CD4-positive, alpha-beta T cell treated with Interleukin-4 for 4 hours (primary cell): ENCODE results near the gene STRN3.
"Not testable (repeated sequence)": the region's sequence is repeated elsewhere in the genome, so short reads cannot be mapped to it uniquely, and the experiment has no call there.

Source experiments
- DNase-seq: peaks from one replicate; pipeline ENCODE4 v3.0.0-alpha.2; 2020

The STRN3 gene

DNA sequence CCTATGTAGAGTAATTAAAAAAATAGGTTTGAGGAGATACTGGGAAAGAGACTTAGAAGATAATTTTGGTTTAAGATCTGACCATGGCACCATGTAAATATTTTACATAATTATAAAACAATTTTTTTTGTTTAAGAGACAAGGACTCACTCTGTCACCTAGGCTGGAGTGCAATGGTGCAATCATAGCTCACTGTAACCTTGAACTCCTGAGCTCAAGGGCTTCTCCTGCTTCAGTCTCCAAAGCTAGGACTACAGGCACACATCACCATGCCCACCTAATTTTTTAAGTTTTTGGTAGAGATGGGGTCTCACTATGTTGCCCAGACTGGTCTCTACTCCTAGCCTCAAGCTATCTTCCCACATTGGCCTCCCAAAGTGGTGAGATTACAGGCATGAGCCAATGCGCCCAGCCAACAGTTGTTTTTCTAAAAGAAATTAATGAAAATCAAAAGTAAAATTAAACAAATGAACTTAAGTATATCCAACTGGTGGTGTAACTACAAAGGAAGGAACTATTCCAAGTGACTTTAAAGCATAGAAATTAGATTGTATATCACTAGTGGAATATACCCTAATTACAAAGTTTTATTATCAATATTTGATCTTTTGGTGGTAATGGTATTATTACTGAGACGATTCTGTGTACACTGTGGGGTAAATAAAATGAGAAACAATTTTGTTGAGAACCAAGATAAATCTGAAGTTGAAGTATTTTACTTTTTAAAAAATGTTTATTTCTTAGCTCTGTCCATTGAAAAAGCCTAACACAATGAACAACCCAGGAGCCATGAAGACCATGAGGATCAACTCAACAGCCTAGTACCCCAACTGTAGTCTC, 122.7 kb downstream of the STRN3 start:
- DNase-seq: no peak

DNA sequence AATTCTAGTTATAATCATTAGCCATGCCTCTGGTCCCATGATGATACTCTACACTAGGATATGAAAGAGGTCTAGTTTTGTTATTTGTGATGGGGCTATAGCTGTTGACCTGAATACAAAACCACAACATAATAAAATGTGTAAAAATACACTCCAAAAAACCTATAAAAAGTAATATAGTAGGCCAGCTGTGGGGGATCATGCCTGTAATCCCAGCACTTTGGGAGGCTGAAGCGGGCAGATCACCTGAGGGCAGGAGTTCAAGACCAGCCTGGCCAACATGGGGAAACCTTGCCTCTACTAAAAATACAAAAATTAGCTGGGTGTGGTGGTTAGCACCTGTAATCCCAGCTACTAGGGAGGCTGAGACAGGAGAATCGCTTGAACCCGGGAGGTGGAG, 129.1 kb downstream of the STRN3 start:
- not testable (repeated sequence) for DNase-seq

DNA sequence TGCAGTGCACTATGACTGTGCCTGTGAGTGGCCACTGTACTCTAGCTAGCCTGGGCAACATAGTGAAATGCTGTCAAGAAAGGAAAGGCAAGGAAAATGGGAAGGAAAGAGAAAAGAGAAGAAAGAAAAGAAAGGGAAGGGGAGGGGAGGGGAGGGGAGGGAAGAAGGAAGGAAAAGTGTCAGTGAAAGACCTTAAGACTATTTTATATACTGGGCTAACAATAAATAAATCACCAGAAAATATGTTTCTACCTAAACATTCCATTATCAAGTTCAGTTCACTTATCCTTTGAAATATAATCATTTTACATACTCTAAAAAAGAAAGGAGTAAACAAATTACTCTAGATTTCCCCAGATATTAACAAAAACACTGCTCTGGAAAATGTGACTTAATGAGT, 129.7 kb downstream of the STRN3 start:
- no peak for DNase-seq

DNA sequence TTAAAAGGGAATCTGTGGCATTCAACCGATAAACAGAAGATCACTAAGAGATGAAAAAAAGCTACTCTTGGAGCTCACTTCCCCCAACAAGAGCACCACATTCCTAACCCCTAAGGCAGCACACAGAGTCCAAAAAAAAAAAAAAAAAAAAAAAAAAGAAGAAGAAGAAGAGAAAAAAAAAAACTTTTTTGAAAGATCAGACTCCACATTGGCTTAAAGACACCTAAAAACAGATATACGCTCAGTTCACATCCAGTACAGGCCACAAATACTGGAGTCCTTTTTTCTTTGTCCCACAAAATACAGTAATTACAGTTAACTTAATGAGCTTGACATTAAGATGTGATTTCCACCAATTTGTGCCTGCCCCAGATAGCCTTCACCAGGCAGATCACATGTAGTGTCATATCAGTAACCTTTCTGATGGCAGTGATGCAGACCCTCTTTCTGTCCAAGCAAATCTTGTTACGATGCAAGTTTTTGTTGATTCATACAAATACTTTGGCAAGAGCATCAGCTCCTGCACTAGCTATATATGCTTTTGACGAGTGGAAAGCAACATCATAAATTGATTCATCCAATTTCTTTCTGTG, 131.2 kb downstream of the STRN3 start:
- DNase-seq: no peak

GRCh38 chr14:30893819-30894218, 132.4 kb downstream of the STRN3 start:
- DNase-seq: no peak

DNA sequence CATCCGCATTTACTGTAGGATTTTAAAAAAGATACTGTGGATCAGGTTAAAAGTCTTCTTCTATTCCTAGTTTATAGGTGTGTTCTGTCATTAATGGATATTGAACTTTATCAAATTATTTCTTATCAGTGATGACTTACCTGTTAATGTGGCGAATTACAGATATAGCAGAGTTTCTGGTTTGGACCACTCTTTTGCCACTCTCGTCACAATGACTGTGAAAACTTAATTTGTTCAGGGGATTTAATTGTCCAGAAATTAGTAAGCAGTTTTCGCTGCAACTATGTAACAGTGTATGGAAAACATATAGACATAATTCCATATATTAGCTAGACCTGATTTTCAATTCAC, 137.0 kb downstream of the STRN3 start:
- no peak for DNase-seq

DNA sequence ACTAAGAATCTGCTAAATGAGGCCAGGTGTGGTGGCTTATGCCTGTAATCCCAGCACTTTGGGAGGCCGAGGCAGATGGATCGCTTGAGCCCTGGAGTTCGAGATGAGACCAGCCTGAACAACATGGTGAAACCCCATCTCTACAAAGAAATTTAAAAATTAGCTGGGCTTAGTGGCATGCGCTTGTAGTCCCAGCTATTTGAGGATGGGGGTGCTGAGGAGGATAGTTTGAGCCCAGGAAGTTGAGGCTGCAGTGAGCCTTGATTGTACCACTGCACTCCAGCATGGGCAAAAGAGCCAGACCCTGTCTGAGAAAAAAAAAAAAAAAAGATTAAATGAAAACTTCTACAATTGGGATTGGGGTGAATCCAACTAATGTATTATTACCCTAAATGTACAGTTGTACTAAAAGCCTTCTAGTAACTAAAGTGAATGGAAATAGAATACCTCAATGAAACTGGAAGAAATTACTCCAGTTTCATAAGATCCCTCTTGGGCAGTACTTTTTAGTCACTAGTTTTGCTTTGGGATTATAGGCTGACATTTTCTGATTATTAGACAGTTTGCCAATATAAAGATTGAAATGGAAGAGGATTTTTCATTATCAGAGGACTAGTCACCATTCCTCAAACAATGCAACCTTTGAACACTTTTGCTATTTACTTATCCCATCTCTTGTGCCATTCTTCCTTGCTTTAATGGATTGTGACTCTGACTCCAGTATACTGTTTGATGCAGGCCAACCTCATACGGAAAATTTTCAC, 137.5 kb downstream of the STRN3 start:
- DNase-seq: no peak

- no peak for DNase-seq
These were observed 140.1 kb downstream of the STRN3 start for GRCh38 chr14:30885840-30886740.

- DNase-seq: no peak
These were observed 141.3 kb downstream of the STRN3 start for GRCh38 chr14:30884901-30885300.

DNA sequence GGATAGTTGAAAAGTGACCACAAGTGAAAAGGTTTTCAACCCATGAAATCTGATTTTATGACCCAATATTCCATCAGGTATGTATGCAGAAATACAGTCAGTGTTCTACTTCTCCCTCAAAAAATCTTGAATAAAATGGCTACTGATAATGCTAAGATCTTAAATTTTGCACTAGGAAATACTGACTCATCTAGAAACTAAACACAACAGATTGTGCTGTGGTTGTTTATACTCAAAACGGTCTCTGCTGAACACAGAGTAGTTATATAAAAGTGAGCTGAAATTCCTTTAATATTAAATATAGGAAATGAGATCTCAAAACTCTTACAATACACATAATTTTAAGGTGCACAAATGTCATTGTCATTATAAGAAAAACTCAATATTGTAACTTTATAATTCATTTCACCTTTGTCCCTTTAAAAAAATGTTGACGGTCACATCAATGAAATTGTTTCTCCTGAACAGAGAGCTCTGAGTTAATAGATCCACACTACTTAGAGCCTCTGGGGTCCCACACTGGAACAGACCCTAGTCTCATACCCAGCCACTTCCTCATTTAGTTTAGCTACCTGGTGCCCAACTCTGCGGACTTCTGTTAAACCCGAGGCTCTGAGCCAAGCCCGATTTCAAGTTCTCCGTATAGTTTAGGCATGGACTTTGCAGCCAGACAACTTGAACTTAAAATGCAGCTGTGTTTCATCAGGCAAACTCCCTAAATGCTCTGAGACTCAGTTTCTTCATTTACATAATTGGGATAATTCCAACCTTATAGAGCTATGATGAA, 142.5 kb downstream of the STRN3 start:
- no peak for DNase-seq

DNA sequence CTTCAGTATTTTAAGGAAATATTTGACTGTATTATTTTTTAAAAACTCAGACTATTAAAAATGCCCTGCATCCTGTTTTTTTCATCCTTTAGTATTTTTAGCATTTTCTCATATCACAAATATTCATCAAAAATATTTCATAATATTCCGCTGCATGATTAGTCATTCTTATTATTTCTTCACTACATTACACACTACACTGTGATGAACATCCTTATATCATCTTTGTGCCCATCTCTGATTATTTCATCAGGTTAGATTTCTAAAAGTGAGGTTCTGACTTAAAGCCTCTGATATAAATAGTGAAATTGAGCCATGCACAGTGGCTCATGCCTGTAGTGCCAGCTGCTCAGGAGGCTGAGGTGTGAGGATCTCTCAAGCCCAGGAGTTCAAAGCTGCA, 143.7 kb downstream of the STRN3 start:
- no peak for DNase-seq

DNA sequence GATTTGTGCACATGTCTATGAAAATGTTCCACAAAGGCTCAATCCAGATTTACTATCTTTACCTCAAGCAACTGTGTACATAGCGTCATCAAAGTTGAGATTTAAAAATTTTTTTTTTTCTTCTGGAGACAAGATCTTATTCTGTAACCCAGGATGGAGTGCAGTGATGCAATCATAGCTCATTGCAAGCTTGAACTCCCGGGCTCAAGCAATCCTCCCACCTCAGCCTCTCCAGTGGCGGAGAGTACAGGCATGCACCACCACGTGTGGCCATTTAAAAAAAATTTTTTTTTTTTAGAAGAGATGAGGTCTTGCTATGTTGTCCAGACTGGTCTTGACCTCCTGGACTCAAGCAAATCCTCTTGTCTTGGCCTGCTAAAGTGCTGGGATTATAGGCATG, 149.5 kb downstream of the STRN3 start:
- no peak for DNase-seq

- no peak for DNase-seq
These were observed 150.5 kb downstream of the STRN3 start for GRCh38 chr14:30875788-30876053.

- no peak for DNase-seq
These were observed 151.0 kb downstream of the STRN3 start for GRCh38 chr14:30874999-30875787.

- no peak for DNase-seq
These were observed 151.8 kb downstream of the STRN3 start, which contains the start of gene COCH for GRCh38 chr14:30874120-30874998. COCH (plus strand) TSS chr14:30874559; CDS start chr14:30874939, 380 bp downstream.

- DNase-seq: no peak
These were observed 152.7 kb downstream of the STRN3 start for GRCh38 chr14:30873308-30874119.

GRCh38 chr14:30872602-30873001, 153.6 kb downstream of the STRN3 start:
- no peak for DNase-seq

- no peak for DNase-seq
These were observed 156.5 kb downstream of the STRN3 start for GRCh38 chr14:30869551-30870155.

DNA sequence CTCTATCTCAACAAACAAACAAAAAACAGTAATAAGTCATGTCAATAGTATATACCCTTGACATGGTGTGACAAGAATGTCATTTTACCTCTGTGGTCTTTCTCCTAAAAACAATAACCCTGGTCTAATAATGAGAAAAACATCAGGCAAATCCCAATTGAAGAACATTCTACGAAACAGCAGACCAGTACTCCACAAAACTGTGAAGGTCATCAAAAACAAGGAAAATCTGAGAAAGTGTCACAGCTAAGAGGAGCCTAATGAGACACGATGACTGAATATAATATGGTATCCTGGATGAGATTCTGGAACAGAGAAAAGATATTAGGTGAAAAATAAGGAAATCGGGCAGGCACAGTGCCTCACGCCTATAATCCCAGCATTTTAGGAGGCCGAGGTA, 157.4 kb downstream of the STRN3 start:
- no peak for DNase-seq
